Mucosa of rectum (tissue), 2 donors: Measurements from ENCODE around the gene PDZD4.

ENCODE experiments used
- H3K27ac ChIP-seq, 2 donors: one replicate each; pipeline ENCODE4 v1.7.0; 2013; ENCODE audit warnings: inconsistent platforms in 2 of 2, low read depth in 2 of 2, low read length in 2 of 2
- H3K27me3 ChIP-seq, 2 donors: one replicate each; pipeline ENCODE4 v1.7.0; 2013; ENCODE audit warnings: low read length in 2 of 2; ENCODE audit not compliant: control insufficient read depth in 2 of 2, insufficient read depth in 2 of 2
- H3K36me3 ChIP-seq, 2 donors: one replicate each; pipeline ENCODE4 v1.7.0; 2013; ENCODE audit warnings: low read length in 2 of 2; ENCODE audit not compliant: control insufficient read depth in 2 of 2, insufficient read depth in 2 of 2
- H3K4me1 ChIP-seq, 2 donors: one replicate each; pipeline ENCODE4 v1.7.0; 2013; ENCODE audit warnings: low read length in 2 of 2, mild to moderate bottlenecking in 1 of 2; ENCODE audit not compliant: control insufficient read depth in 2 of 2, insufficient read depth in 2 of 2
- H3K4me3 ChIP-seq, 2 donors: one replicate each; pipeline ENCODE4 v1.7.0; 2013; ENCODE audit warnings: low read length in 2 of 2
- H3K9ac ChIP-seq, 2 donors: one replicate each; pipeline ENCODE4 v1.7.0; 2013; ENCODE audit warnings: low read length in 2 of 2, low read depth in 1 of 2, mild to moderate bottlenecking in 1 of 2
- H3K9me3 ChIP-seq, 2 donors: one replicate each; pipeline ENCODE4 v1.7.0; 2013; ENCODE audit warnings: low read length in 2 of 2; ENCODE audit not compliant: control insufficient read depth in 2 of 2
- donor health status: healthy.
- donor health status: Normal muscosa, but diverticular disease.

The PDZD4 gene

DNA sequence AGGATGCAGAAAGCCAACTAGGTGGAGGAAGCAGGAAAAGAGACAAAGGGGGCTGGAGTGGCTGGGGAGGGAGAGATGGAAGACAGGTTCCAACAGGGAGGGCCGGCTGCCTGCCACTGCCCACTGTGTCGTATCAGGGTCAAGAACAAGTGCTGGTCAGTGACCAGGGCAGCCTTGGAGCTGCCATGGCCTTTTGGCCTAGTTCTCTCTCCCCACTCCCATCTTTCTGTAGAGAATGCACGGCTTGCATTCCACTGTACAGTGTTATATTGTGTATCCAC, 43.7 kb upstream of the PDZD4 start:
- H3K9me3 ChIP-seq = no peaks in the 10 kb centered on the region
- H3K27me3 ChIP-seq = peaks cover 14 to 22% of the 10 kb centered on the region in 2 donors
- no peak overlapping the region for H3K27ac ChIP-seq
- no peak overlapping the region for H3K9ac ChIP-seq
- H3K36me3 ChIP-seq = no peaks in the 10 kb centered on the region
- no peaks in the 10 kb centered on the region for H3K4me1 ChIP-seq
- H3K4me3 ChIP-seq = no peak overlapping the region

DNA sequence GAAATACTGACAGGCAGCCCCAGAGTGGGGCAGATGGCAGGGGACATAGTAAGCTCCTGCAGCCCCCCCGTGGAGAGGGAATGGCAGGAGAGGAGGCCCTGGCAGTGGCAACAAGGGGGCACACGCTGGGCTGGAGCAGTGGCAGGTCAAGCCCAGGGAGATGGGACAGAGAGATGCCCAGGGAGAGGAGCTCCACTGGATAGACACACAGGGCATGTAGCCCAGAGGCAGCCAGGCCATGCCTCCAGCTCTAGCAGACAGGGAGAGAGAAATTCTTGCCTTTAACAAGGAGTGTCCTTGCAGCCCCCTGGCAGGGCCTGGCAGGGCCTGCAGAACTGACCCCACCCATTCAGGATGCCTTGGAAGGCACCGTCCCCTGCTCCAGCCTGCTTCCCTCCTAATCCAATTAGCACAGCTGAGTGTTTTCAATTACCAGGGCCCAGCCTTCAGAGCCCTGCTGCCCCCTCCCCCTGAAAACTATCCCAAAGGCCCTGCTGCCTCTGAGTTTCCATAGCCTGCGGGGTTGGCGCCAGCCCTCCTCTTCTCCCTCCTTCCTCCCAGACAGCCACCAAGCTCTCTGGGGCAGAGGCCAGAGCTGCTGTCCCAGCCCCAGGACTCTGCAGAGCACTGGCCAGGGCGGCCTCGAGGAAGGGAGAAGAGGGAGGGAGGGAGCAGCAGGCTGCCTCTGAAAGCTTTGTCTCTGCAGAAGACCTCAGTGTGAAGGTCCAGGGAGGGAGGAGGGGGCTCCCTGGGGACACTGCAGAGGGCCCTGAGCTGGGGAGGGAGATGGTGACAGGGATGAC, 43.1 kb upstream of the PDZD4 start:
- Histone ChIP-seq H3K4me3 (no peak overlapping the region), H3K9ac (no peak overlapping the region), H3K27me3 (peaks cover 10 to 17% of the 10 kb centered on the region in 2 donors), H3K9me3 (no peaks in the 10 kb centered on the region), H3K4me1 (no peaks in the 10 kb centered on the region), H3K36me3 (no peaks in the 10 kb centered on the region), H3K27ac (no peak overlapping the region)

DNA sequence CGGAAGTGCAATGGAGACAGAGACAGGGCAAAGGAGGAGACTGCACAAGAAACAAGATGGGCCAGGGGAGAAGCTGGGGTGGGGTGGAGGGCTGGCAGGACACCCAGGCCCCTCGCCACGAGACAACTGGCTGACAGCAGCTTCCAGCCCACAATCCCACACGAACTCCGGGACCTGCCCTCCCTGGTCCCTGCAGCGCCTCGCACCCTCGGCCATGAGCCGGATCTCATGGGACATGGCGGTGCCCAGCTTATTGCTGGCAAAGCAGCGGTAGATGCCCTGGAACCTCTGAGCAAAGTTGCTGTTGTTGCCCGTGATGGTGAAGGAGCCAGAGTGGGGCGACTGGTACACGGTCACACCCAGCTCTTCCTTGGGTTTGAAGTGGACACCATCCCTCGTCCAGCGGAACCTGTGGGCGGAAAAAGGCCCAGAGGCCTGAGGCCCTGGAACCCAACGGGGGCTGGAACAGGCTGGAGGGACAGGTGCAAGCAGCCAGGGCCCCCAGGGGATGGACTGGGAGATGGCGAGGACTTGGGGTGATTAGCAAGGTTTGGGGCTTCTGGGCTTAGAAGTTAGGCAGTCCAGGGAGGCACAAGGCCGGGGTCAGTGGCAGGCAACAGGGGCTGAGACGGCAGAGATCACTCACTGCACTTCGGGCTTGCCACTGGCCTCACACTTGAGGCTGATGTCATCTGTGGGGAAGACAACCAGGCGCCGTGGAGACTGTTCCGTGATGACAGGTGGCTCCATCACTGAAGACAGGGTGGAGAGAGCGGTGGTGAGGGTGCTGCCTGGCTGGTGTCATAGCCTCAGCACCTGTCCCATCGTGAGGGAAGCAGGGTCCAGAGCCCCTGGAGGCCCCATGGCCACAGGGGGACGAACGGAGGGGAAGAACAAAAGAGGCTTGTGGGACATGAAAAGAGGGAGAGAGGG, 41.9 kb upstream of the PDZD4 start:
- Histone ChIP-seq H3K4me3 (no peak overlapping the region), H3K27ac (no peak overlapping the region), H3K27me3 (peaks cover 3 to 10% of the 10 kb centered on the region in 2 donors), H3K9me3 (no peaks in the 10 kb centered on the region), H3K36me3 (no peaks in the 10 kb centered on the region), H3K9ac (no peak overlapping the region), H3K4me1 (no peaks in the 10 kb centered on the region)

DNA sequence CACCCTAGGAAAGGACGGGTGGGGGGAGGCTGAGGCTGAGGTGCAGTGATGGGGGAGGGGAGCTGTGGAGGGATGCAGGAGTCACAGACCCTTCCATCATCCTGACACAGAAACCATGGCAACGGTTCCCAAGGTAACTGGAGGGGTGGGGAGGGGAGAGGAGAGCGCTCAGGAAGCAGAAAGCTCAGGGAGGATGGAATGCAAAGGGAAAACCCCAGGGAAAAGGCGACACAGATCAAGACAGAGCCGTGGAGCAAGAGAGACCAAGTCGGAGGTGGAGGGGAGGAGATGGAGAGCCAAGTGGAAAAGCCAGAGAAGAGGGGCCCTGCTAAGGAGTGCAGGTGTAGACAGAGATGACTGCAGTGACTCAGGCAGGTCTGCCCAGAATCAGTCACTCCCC, 41.1 kb upstream of the PDZD4 start:
- Histone ChIP-seq H3K27me3 (peaks cover 7 to 12% of the 10 kb centered on the region in 2 donors), H3K36me3 (no peaks in the 10 kb centered on the region), H3K27ac (no peak overlapping the region), H3K9ac (no peak overlapping the region), H3K4me1 (no peaks in the 10 kb centered on the region), H3K4me3 (no peak overlapping the region), H3K9me3 (no peaks in the 10 kb centered on the region)

DNA sequence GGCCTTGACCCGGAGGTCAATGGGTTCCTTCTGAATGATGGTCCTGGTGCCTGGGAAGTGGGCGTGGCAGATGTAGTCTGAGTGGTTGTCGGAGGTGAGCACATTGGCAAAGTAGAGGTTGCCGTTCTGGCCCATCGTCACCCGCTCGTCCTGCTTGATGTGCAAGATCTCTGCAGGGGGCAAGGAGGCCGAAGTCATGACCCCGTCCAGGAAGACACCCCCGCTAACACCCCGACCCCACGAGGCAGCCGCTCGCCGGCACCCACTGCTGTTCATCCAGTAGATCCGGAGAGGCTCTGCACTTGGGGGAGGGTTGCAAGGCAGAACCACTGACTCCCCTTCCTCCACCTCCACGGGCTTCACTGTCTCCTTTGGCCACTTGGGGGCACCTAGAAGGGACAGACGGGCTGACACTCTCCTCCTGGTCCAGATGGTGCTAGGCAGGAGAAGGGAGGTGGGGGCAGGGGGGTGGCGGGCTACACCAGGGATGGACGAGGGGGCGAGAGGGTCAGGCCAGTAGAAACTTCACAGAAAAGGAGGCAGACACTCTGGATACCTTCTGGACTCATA, 40.5 kb upstream of the PDZD4 start:
- H3K9me3 ChIP-seq = no peaks in the 10 kb centered on the region
- no peaks in the 10 kb centered on the region for H3K36me3 ChIP-seq
- H3K27me3 ChIP-seq = peaks cover 7 to 8% of the 10 kb centered on the region in 2 donors
- H3K4me1 ChIP-seq = no peaks in the 10 kb centered on the region
- no peak overlapping the region for H3K27ac ChIP-seq
- no peak overlapping the region for H3K4me3 ChIP-seq
- H3K9ac ChIP-seq = no peak overlapping the region

DNA sequence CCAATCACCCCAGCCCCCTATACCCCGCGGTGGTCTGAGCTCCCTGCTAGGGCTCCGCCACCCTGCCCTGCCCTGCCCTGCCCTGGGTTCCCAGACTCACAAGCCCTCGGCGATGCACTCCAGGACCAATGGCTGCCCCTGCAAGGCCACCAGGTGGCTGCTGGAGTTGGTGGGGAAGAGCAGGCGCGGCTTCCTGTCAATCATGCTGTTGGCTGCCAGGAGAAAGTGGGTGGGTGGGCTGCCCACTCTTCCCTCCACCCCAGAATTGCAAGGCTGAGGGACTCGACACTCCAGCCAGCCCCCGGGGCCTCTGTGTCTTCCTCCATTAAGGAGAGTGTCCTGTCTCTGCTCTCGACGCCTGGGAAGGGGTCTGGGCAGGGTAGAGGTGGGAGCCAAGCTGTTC, 39.9 kb upstream of the PDZD4 start:
- Histone ChIP-seq H3K9me3 (no peaks in the 10 kb centered on the region), H3K4me3 (no peak overlapping the region), H3K27ac (no peak overlapping the region), H3K4me1 (no peaks in the 10 kb centered on the region), H3K36me3 (no peaks in the 10 kb centered on the region), H3K9ac (no peak overlapping the region), H3K27me3 (peaks cover 7 to 11% of the 10 kb centered on the region in 2 donors)

DNA sequence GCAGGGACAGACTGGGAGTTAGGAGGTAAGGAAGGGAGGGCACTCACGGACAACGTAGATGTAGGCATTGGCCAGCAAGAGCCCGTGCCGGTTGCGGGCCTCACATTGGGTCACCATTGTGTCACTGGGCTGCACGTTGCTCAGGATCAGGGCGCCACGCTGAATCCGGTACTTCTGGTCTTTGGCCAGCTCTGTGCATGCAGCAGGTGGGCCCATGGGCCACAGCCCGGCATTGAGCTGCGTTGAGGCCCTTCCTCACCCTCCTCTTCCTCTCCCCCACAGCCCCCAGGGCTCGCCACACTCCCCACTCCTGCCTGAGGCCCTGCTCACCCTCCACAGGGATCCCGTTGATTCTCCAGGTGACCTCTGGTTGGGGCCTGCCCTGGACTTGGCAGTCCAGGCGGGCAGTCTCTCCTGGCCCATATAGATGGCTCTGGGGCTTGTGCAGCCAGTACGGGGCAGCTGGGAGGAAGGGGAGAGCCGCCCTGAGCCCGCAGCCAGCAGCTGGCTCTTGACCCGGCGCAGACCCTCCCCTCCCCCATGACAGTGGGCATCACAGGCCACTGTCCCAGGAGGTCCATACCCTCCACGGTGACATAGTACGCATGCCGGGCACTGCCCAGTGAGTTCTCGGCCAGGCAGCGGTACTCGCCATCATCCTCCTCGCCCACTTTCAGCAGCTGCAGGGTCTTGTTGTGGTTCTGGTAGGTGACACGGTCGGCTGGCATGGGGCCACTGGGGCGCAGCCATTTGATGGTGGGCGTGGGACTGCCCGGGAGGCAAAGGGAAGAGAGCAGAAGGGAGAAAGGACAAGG, 39.3 kb upstream of the PDZD4 start:
- Histone ChIP-seq H3K27me3 (peaks cover 7 to 11% of the 10 kb centered on the region in 2 donors), H3K4me3 (no peak overlapping the region), H3K36me3 (no peaks in the 10 kb centered on the region), H3K27ac (no peak overlapping the region), H3K4me1 (no peaks in the 10 kb centered on the region), H3K9ac (no peak overlapping the region), H3K9me3 (no peaks in the 10 kb centered on the region)

DNA sequence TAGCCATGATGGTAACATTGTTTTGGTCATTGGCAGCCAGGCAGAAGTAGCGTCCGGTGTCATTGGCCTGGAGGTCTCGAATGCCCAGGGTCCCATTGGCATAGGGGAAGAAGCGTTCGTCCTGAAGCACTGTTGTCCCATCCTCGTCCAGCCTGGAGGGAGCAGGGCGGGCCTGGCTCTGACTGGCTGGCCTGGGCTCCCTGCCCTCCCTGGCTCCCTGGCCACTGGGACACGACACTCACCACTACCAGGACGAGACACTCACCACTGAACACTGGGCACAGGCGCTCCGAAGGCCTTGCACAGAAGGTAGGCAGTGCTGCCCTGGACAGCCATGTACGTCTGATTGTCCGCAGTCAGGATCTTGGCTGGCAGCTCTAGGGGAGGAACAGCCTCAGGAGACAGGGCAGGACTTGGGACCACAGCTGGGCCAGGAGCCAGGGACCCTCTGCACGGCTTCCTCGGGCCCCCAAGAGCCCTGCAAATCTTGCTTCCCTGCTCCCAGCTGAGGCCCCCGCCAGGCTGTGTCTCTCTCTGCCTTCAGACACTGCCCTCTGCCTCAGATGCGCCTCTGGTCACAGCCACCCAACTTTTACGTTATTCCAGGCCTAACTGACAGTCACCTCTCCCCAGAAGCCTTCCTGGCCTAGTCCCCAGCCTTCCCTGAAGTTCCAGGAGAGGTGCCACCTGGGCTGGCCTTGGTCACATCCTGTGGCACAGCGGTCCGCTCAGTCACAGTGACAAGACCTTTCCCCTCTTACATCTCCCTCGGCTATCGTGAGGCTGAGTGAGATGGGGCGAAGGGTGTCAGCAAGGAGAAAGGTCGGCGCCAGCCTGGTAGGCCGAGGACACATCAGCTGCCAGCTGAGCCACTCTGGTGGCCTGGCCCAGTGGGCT, 38.5 kb upstream of the PDZD4 start:
- peaks cover 5 to 14% of the 10 kb centered on the region in 2 donors for H3K27me3 ChIP-seq
- H3K9ac ChIP-seq = no peak overlapping the region
- no peaks in the 10 kb centered on the region for H3K9me3 ChIP-seq
- H3K4me3 ChIP-seq = no peak overlapping the region
- H3K27ac ChIP-seq = no peak overlapping the region
- no peaks in the 10 kb centered on the region for H3K4me1 ChIP-seq
- H3K36me3 ChIP-seq = no peaks in the 10 kb centered on the region

DNA sequence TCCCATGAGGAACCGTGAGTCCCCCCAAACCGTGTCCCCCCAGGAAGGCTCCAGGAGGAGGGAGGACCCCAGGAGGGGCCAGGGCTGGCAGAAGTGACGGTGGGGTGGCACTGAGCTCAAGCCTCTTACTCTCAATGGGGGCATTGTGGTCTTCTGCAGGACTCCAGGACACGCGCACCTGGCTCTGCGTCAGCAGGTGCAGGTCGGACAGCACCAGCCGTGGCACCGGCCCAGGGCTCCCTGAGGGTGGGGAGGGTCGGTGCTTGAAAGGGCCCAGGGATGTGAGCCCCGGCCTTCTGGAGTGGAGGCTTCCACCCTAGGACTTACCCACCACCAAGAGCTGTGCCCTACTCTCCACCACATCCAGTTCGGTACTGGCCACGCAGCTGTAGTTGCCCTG, 37.3 kb upstream of the PDZD4 start:
- H3K4me3 ChIP-seq = no peak overlapping the region
- no peaks in the 10 kb centered on the region for H3K4me1 ChIP-seq
- peaks cover 7 to 11% of the 10 kb centered on the region in 2 donors for H3K27me3 ChIP-seq
- H3K9ac ChIP-seq = no peak overlapping the region
- no peak overlapping the region for H3K27ac ChIP-seq
- no peaks in the 10 kb centered on the region for H3K9me3 ChIP-seq
- no peaks in the 10 kb centered on the region for H3K36me3 ChIP-seq
